CD14-positive monocyte (primary cell): ENCODE measurements around the gene NECAB2. TPM values are rescaled to one million over a fixed set of nuclear protein-coding genes. Genes with fewer than 3 reads are reported as not detected.
A peak's percentile ranks its signal among the peaks of the same experiment; 100 is the strongest.

Experiments
- DNase-seq, 3 donors: peaks; one replicate each; pipeline ENCODE4 v3.0.0-alpha.2; 2011 to 2022
- H2AFZ ChIP-seq: 2 replicates; pipeline ENCODE4 v1.6.0; 2012; ENCODE audit warnings: mild to moderate bottlenecking, low read depth, low read length, inconsistent platforms; ENCODE audit not compliant: insufficient read depth, poor library complexity, severe bottlenecking
- H3K27ac ChIP-seq, 2 donors: 1 replicate in 1 of 2; 2 replicates in 1 of 2; pipeline ENCODE4 v1.5.1; 2012 to 2013; ENCODE audit warnings: low read length in 2 of 2, control low read depth in 1 of 2, inconsistent platforms in 1 of 2, low read depth in 1 of 2, mild to moderate bottlenecking in 1 of 2
- H3K27me3 ChIP-seq, 2 donors: one replicate each; pipeline versions ENCODE4 v1.6.0 to v1.6.1; 2011 to 2013; ENCODE audit warnings: low read length in 2 of 2; ENCODE audit not compliant: control insufficient read depth in 2 of 2, insufficient read depth in 2 of 2
- H3K36me3 ChIP-seq, 2 donors: replicated peaks in 1 of 2; 1 replicate in 1 of 2; 2 replicates in 1 of 2; pipeline versions ENCODE4 v1.5.1 to v1.6.1; 2012 to 2013; ENCODE audit warnings: low read length in 2 of 2, control low read depth in 1 of 2, inconsistent platforms in 1 of 2, mild to moderate bottlenecking in 1 of 2; ENCODE audit not compliant: insufficient read depth in 2 of 2, control insufficient read depth in 1 of 2
- H3K4me1 ChIP-seq, 2 donors: 1 replicate in 1 of 2; 2 replicates in 1 of 2; pipeline versions ENCODE4 v1.5.1 to v1.6.1; 2012 to 2013; ENCODE audit warnings: low read length in 2 of 2, control low read depth in 1 of 2, inconsistent platforms in 1 of 2, mild to moderate bottlenecking in 1 of 2, moderate library complexity in 1 of 2; ENCODE audit not compliant: insufficient read depth in 2 of 2, control insufficient read depth in 1 of 2
- H3K4me2 ChIP-seq: replicated peaks from 2 replicates; pipeline ENCODE3; 2012; ENCODE audit warnings: low read length, moderate library complexity, mild to moderate bottlenecking; ENCODE audit not compliant: poor library complexity, severe bottlenecking; ENCODE audit errors: extremely low read depth
- H3K4me3 ChIP-seq, 3 experiments: fragments of 200-600 bp in 1 of 3; sonication (generic) in 1 of 3; replicated peaks in 1 of 3; 1 replicate in 2 of 3; 2 replicates in 1 of 3; pipeline ENCODE4 v1.5.1; 2011 to 2013; ENCODE audit warnings: low read length in 3 of 3, mild to moderate bottlenecking in 3 of 3, control low read depth in 2 of 3, low read depth in 2 of 3, inconsistent platforms in 1 of 3, moderate library complexity in 1 of 3
- H3K79me2 ChIP-seq: 2 replicates; pipeline ENCODE4 v1.6.0; 2012; ENCODE audit warnings: mild to moderate bottlenecking, control low read depth, inconsistent platforms, low read length, moderate library complexity; ENCODE audit not compliant: insufficient read depth
- H3K9ac ChIP-seq: 2 replicates; pipeline ENCODE4 v1.6.0; 2017; ENCODE audit warnings: low read length, mild to moderate bottlenecking; ENCODE audit not compliant: insufficient read depth, poor library complexity, severe bottlenecking
- H3K9me3 ChIP-seq, 2 donors: replicated peaks in 1 of 2; 1 replicate in 1 of 2; 2 replicates in 1 of 2; pipeline versions ENCODE4 v1.5.1 to v1.6.1; 2012 to 2013; ENCODE audit warnings: low read length in 2 of 2, control low read depth in 1 of 2; ENCODE audit not compliant: control insufficient read depth in 1 of 2, insufficient read depth in 1 of 2
- H4K20me1 ChIP-seq: 2 replicates; pipeline ENCODE4 v1.6.0; 2012; ENCODE audit warnings: mild to moderate bottlenecking, low read length, control low read depth, moderate library complexity; ENCODE audit not compliant: insufficient read depth
- H3K27ac Mint-ChIP-seq, 7 donors: one replicate each; pipeline ENCODE4 v1.8.0; 2020; ENCODE audit warnings: mild to moderate bottlenecking in 7 of 7, mixed read lengths in 7 of 7, moderate library complexity in 6 of 7, inconsistent platforms in 2 of 7
- H3K27me3 Mint-ChIP-seq, 3 donors: one replicate each; pipeline ENCODE4 v1.8.0; 2021 to 2022; ENCODE audit warnings: low read depth in 3 of 3, mild to moderate bottlenecking in 3 of 3, mixed read lengths in 3 of 3, moderate library complexity in 3 of 3, inconsistent platforms in 1 of 3
- H3K36me3 Mint-ChIP-seq, 2 donors: one replicate each; pipeline ENCODE4 v1.8.0; 2020; ENCODE audit warnings: mixed read lengths in 2 of 2, inconsistent platforms in 1 of 2, mild to moderate bottlenecking in 1 of 2
- H3K4me1 Mint-ChIP-seq: one replicate; pipeline ENCODE4 v1.8.0; 2020; ENCODE audit warnings: mild to moderate bottlenecking, mixed read lengths
- H3K4me3 Mint-ChIP-seq, 2 donors: one replicate each; pipeline ENCODE4 v1.8.0; 2020; ENCODE audit warnings: mild to moderate bottlenecking in 2 of 2, mixed read lengths in 2 of 2, moderate library complexity in 1 of 2
- H3K9me3 Mint-ChIP-seq, 7 donors: one replicate each; pipeline ENCODE4 v1.8.0; 2020 to 2022; ENCODE audit warnings: mixed read lengths in 7 of 7, mild to moderate bottlenecking in 6 of 7, moderate library complexity in 6 of 7, inconsistent platforms in 2 of 7
- CTCF ChIP-seq: fragments of 200-600 bp; IDR thresholded peaks from one replicate; pipeline ENCODE4 v1.8.0; 2022; ENCODE audit warnings: antibody characterized with exemption, mild to moderate bottlenecking
- WGBS: methylation state at CpG from one replicate; pipeline ENCODE4 v1.1.5; 2013; ENCODE audit warnings: missing lambda C conversion rate; ENCODE audit not compliant: insufficient coverage; 5-methylcytosine and 5-hydroxymethylcytosine counted together
- intact Hi-C, 2 donors: fragments of 100-400 bp; cut with micrococcal nuclease; formaldehyde crosslinking; loops; one replicate each; pipeline versions ENCODE4 v1.15.0 to v1.15.1; 2023
- polyA plus RNA-seq, 3 donors: library from polyadenylated mRNA; depleted of rRNA in 1 of 3; unstranded in 2 of 3; stranded (reverse) in 1 of 3; fragments of 300-500 nt in 2 of 3; fragments of >200 nt in 1 of 3; fragmentation: Illumina TruSeq in 2 of 3; gene quantifications; 1 replicate in 2 of 3; 2 replicates in 1 of 3; pipeline ENCODE4 v1.2.3, GENCODE V29; 2012 to 2021

The NECAB2 gene
- polyA plus RNA-seq, 3 donors, result 0.33 to 1.4 (median 0.52) TPM

- Histone ChIP-seq H3K4me2 (no peak overlapping the region), H2AFZ (no peak overlapping the region), H3K9me3 (no peaks in the 10 kb centered on the region), H3K36me3 (no peaks in the 10 kb centered on the region), H3K4me3 (no peak overlapping the region), H3K27ac (no peak overlapping the region), H4K20me1 (no peaks in the 10 kb centered on the region), H3K27me3 (no peaks in the 10 kb centered on the region), H3K4me1 (peaks cover 11% of the 10 kb centered on the region in 2 donors), H3K79me2 (no peaks in the 10 kb centered on the region), H3K9ac (no peak overlapping the region)
- Mint-ChIP-seq H3K9me3 (peaks cover 0 to 11% (median 2%) of the 10 kb centered on the region in 7 donors), H3K36me3 (peaks cover 7 to 9% of the 10 kb centered on the region in 2 donors), H3K4me3 (no peak overlapping the region), H3K4me1 (peaks cover 11% of the 10 kb centered on the region), H3K27me3 (peaks cover 3 to 7% (median 4%) of the 10 kb centered on the region in 3 donors), H3K27ac (peak overlapping the region in 2 of 7 donors; percentile 12 to 36)
- 88% methylated on average over 12 of the region's 12 CpGs for WGBS
- intact Hi-C loops, result no loop called here
- DNase-seq, result no peak
- TF ChIP-seq CTCF, result no peak
Measured at GRCh38 chr16:83934684-83934977, 33.4 kb upstream of the NECAB2 start.

- Histone ChIP-seq H3K4me1 (peaks cover 16 to 17% of the 10 kb centered on the region in 2 donors), H3K27me3 (no peaks in the 10 kb centered on the region), H3K36me3 (no peaks in the 10 kb centered on the region), H3K4me3 (no peak overlapping the region), H2AFZ (no peak overlapping the region), H3K79me2 (no peaks in the 10 kb centered on the region), H3K9me3 (no peaks in the 10 kb centered on the region), H3K4me2 (no peak overlapping the region), H3K27ac (no peak overlapping the region), H3K9ac (no peak overlapping the region), H4K20me1 (no peaks in the 10 kb centered on the region)
- no peak for TF ChIP-seq CTCF
- intact Hi-C loops, result no loop called here
- H3K36me3 Mint-ChIP-seq, result peaks cover 7 to 9% of the 10 kb centered on the region in 2 donors
- no peak overlapping the region for H3K27ac Mint-ChIP-seq
- 93% methylated on average over 27 of the region's 30 CpGs for WGBS
- peaks cover 3 to 7% (median 4%) of the 10 kb centered on the region in 3 donors for H3K27me3 Mint-ChIP-seq
- peaks cover 13% of the 10 kb centered on the region for H3K4me1 Mint-ChIP-seq
- H3K9me3 Mint-ChIP-seq, result peaks cover 0 to 11% (median 2%) of the 10 kb centered on the region in 7 donors
- no peak overlapping the region for H3K4me3 Mint-ChIP-seq
- no peak for DNase-seq
Measured at GRCh38 chr16:83935005-83935857, 32.8 kb upstream of the NECAB2 start.
